ENCODE data around the gene GGT6. TPM values are rescaled to one million over a fixed set of nuclear protein-coding genes. Genes with fewer than 3 reads are reported as not detected.

The GGT6 gene
- total and polyA plus RNA-seq, 2 of the 13 experiments (the other 11 are each of a cell fraction or from before 2014, with no cell fraction given) = 0.16 to 0.80 TPM

GRCh38 chr17:4543557-4544026 lies 16.8 kb downstream of the GGT6 start:
- no peak for TF ChIP-seq ZNF160 (CRISPR knock-in tag; IDR thresholded peaks at IDR 0.05)
- TF ChIP-seq NR2F1 (CRISPR knock-in tag; IDR thresholded peaks at IDR 0.05) = no peak
- no peak for TF ChIP-seq ZBTB10 (CRISPR knock-in tag; IDR thresholded peaks at IDR 0.05; ENCODE audit: borderline replicate concordance)
- TF ChIP-seq ZNF615 (CRISPR knock-in tag; IDR thresholded peaks at IDR 0.05; ENCODE audit: borderline replicate concordance) = no peak
- no peak for TF ChIP-seq ZNF18 (CRISPR knock-in tag; IDR thresholded peaks at IDR 0.05; ENCODE audit: insufficient replicate concordance)
- TF ChIP-seq KDM2A (CRISPR knock-in tag; IDR thresholded peaks at IDR 0.05; ENCODE audit: borderline replicate concordance, low read depth) = no peak
- no peak for TF ChIP-seq ARID4A (CRISPR knock-in tag; IDR thresholded peaks at IDR 0.05; ENCODE audit: borderline replicate concordance)
- Histone ChIP-seq H3K4me3 (replicated peaks in 1 of 3; ENCODE audit: insufficient read depth in 1 of 3, low read depth in 2 of 3, low read length in 3 of 3) (no peak overlapping the region), H3K27me3 (ENCODE audit: control insufficient read depth in 1 of 2, insufficient read depth in 2 of 2, low read length in 2 of 2) (no peaks in the 10 kb centered on the region), H2AFZ (ENCODE audit: low read length) (no peak overlapping the region), H3K9ac (ENCODE audit: insufficient read depth, low read depth, low read length) (no peak overlapping the region), H3K79me2 (ENCODE audit: insufficient read depth, low read length) (no peaks in the 10 kb centered on the region), H3K27ac (ENCODE audit: extremely low read length, insufficient read depth, low read length) (no peak overlapping the region), H3K4me2 (ENCODE audit: low read depth, low read length) (no peak overlapping the region), H3K4me1 (ENCODE audit: insufficient read depth, low read length) (peaks cover 9% of the 10 kb centered on the region; the same call in 1 of the 2 replicates), H3K36me3 (replicated peaks in 1 of 2; ENCODE audit: control insufficient read depth in 1 of 2, insufficient read depth in 2 of 2, low read length in 2 of 2) (peaks cover 45 to 86% of the 10 kb centered on the region in 2 experiments), H3K9me3 (ENCODE audit: low read length) (no peaks in the 10 kb centered on the region), H4K20me1 (ENCODE audit: insufficient read depth, low read length) (0 out of 2 replicates have a peak, but pooled peaks cover 2% of the 10 kb centered on the region)
- in situ Hi-C loops (cut with HindIII; ENCODE audit: extremely low pct_ligation_motif_present, low pct_unique_long_range_greater_than_20kb) (no loop called here), intact Hi-C loops (cut with micrococcal nuclease; ENCODE audit: unreplicated experiment) (no loop called here)
- WGBS (ENCODE audit: low lambda C conversion rate) = 92% methylated on average over 12 of the region's 19 CpGs
- ChIA-PET CTCF (ENCODE audit: low intra/inter-chr PET ratio, low total read pairs) (no interaction called here), POLR2A (interaction anchor here (1.0 kb wide), 1 partner anchor 12 kb away, joined by 5 read pairs; the partner anchor contains the start of gene MYBBP1A)
- ATAC-seq = no peak
- no TSS peak for BruUV-seq (replicated peaks)
- FAIRE-seq = no peak
- DNase-seq (ENCODE audit: low spot score) = no peak
